Spleen (tissue), 7 donors: ENCODE results near the gene LGR6.

Source experiments
- POLR2A ChIP-seq, 3 donors: fragments of 450-650 bp; IDR thresholded peaks; one replicate each; pipeline ENCODE4 v1.5.1; 2017; ENCODE audit warnings: antibody characterized with exemption in 3 of 3, mild to moderate bottlenecking in 1 of 3
- TF ChIP-seq, protein P1 (sequence below), 11 experiments: fragments of 200-600 bp in 7 of 11; fragments of 450-650 bp in 4 of 11; sonication (generic) in 4 of 11; IDR thresholded peaks in 8 of 11; conservative IDR thresholded peaks in 3 of 11; 1 replicate in 7 of 11; 2 replicates in 4 of 11; pipeline versions ENCODE4 v1.4.0 to v1.8.0; 2016 to 2021; ENCODE audit warnings: antibody characterized with exemption in 11 of 11, inconsistent platforms in 4 of 11, mild to moderate bottlenecking in 1 of 11
- donor health status: DM: no; HTN: no; CAD: no; lungs with moderate emphysema.
- donor health status: DM: no; HTN: no; CAD: no.
- donor health status: DM: no; HTN: no; CAD: no.

DNA sequence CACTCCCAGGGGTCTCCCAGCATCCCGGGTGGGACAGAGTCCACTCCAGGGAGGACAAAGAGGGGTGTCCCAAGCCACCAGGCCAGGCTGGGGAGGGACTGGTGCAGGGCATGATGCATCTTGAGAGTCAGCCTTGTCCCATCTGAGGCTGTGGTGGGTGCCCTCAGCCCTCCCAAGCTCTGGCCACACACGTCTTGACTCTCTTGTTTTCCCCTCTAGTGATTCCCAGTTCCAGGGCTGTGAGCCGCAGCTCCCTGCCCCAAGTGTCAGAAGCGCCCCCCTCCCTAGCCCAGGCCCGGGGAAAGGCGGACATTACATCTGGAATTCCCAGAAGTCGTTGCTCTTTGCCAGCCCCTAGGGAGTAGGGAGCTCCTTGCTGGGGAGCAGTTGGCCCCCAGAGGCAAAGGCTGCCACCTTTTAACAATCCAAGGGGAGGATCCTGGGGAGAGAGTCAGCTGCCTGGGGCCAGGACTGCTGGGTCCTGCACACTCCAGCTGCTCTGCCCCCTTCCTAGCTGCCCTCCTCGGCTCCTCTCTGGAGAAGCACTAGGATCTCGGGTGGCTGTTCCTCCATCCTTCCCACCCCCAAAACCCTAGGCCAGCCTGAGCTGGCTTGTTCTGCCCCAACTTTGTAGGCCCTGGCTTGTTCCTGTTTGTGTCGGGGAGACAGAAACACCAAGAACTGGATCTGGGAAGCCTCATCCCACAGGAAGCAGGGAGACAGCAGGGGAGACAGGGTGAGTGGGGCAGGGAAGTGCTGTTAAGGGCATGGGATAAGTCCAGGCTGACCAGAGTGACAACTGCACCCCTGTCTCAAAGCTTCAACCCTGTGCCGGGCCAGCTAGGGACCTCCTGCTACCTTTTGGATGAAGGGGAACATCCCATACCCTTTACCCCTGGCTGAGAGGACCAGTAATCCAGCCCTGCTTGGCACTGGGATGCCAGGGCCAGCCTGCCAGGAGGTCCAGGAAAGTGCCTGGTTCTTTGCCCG is 30.0 kb upstream of the LGR6 start:
- TF ChIP-seq, protein P1, sequence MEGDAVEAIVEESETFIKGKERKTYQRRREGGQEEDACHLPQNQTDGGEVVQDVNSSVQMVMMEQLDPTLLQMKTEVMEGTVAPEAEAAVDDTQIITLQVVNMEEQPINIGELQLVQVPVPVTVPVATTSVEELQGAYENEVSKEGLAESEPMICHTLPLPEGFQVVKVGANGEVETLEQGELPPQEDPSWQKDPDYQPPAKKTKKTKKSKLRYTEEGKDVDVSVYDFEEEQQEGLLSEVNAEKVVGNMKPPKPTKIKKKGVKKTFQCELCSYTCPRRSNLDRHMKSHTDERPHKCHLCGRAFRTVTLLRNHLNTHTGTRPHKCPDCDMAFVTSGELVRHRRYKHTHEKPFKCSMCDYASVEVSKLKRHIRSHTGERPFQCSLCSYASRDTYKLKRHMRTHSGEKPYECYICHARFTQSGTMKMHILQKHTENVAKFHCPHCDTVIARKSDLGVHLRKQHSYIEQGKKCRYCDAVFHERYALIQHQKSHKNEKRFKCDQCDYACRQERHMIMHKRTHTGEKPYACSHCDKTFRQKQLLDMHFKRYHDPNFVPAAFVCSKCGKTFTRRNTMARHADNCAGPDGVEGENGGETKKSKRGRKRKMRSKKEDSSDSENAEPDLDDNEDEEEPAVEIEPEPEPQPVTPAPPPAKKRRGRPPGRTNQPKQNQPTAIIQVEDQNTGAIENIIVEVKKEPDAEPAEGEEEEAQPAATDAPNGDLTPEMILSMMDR (IDR thresholded peaks at IDR 0.05 in 8 of 11, conservative IDR thresholded peaks at IDR 0.05 in 3 of 11) = no peak
- TF ChIP-seq POLR2A (IDR thresholded peaks at IDR 0.05) = no peak
